DND-41 (cell line): ENCODE measurements around the gene HERC4.
"Not testable (repeated sequence)": the region's sequence is repeated elsewhere in the genome, so short reads cannot be mapped to it uniquely, and the experiment has no call there.

Experiments used
- ATAC-seq: fragments of 200-7000 bp; cut with Tn5 transposase; 3 replicates; pipeline ENCODE4 v1.9.1; 2021; ENCODE audit warnings: low read depth; ENCODE audit not compliant: insufficient read depth
- DNase-seq: peaks from one replicate; pipeline ENCODE4 v3.0.0-alpha.2; 2020
- H2AFZ ChIP-seq: 2 replicates; pipeline ENCODE4 v1.6.0; 2012; ENCODE audit warnings: low read depth, low read length
- H3K27ac ChIP-seq: 2 replicates; pipeline ENCODE4 v1.5.1; 2012; ENCODE audit warnings: low read length, inconsistent platforms
- H3K27me3 ChIP-seq: fragments of 200-600 bp; sonication (generic); 2 replicates; pipeline ENCODE4 v1.6.0; 2012; ENCODE audit warnings: low read length, mild to moderate bottlenecking, inconsistent platforms; ENCODE audit not compliant: insufficient read depth, poor library complexity
- H3K36me3 ChIP-seq: 2 replicates; pipeline ENCODE4 v1.5.1; 2012; ENCODE audit warnings: low read length, inconsistent platforms; ENCODE audit not compliant: insufficient read depth
- H3K4me1 ChIP-seq: 2 replicates; pipeline ENCODE4 v1.5.1; 2012; ENCODE audit warnings: mild to moderate bottlenecking, low read length; ENCODE audit not compliant: insufficient read depth
- H3K4me2 ChIP-seq: 2 replicates; pipeline ENCODE4 v1.6.0; 2012; ENCODE audit warnings: mild to moderate bottlenecking, moderate library complexity, low read length, inconsistent platforms; ENCODE audit not compliant: insufficient read depth
- H3K4me3 ChIP-seq, 2 experiments: fragments of 200-600 bp in 1 of 2; shearing (Covaris generic) in 1 of 2; 2 replicates each; pipeline ENCODE4 v1.5.1; 2012 to 2016; ENCODE audit warnings: inconsistent platforms in 2 of 2, low read length in 2 of 2, mild to moderate bottlenecking in 2 of 2, low read depth in 1 of 2, moderate library complexity in 1 of 2
- H3K79me2 ChIP-seq: 2 replicates; pipeline ENCODE4 v1.6.0; 2012; ENCODE audit warnings: low read length, inconsistent platforms; ENCODE audit not compliant: insufficient read depth
- H3K9ac ChIP-seq: 2 replicates; pipeline ENCODE4 v1.6.0; 2012; ENCODE audit warnings: low read depth, mild to moderate bottlenecking, inconsistent platforms, low read length, moderate library complexity
- H3K9me3 ChIP-seq: 2 replicates; pipeline ENCODE4 v1.5.1; 2012; ENCODE audit warnings: low read length, moderate library complexity, mild to moderate bottlenecking, inconsistent platforms; ENCODE audit not compliant: insufficient read depth, severe bottlenecking
- H4K20me1 ChIP-seq: 2 replicates; pipeline ENCODE4 v1.6.0; 2012; ENCODE audit warnings: low read length; ENCODE audit not compliant: insufficient read depth
- CTCF ChIP-seq: IDR thresholded peaks from 2 replicates; pipeline ENCODE4 v1.5.1; 2012; ENCODE audit warnings: borderline replicate concordance, low read length, moderate library complexity, mild to moderate bottlenecking; ENCODE audit not compliant: poor library complexity, severe bottlenecking; ENCODE audit errors: extremely low read depth
- EZH2 ChIP-seq: IDR thresholded peaks from 3 replicates; pipeline ENCODE4 v1.6.1; 2012; ENCODE audit warnings: borderline replicate concordance, low read depth, mild to moderate bottlenecking, moderate library complexity, low read length, inconsistent platforms; ENCODE audit not compliant: severe bottlenecking

Gene HERC4

GRCh38 chr10:68023292-68023691 is 51.8 kb downstream of the HERC4 start:
- Histone ChIP-seq H3K4me3 (no peak overlapping the region), H3K79me2 (no peaks in the 10 kb centered on the region), H2AFZ (no peak overlapping the region), H3K36me3 (peaks cover 59% of the 10 kb centered on the region), H3K27me3 (no peaks in the 10 kb centered on the region), H3K27ac (no peak overlapping the region), H3K9me3 (peaks cover 9% of the 10 kb centered on the region), H3K4me2 (no peak overlapping the region), H3K4me1 (no peaks in the 10 kb centered on the region), H4K20me1 (no peaks in the 10 kb centered on the region), H3K9ac (no peak overlapping the region)
- DNase-seq (no peak), ATAC-seq (no peak)
- TF ChIP-seq CTCF (no peak), EZH2 (no peak)

- not testable (repeated sequence) for H3K9ac ChIP-seq, H3K27me3 ChIP-seq, H2AFZ ChIP-seq, H3K79me2 ChIP-seq, ATAC-seq, DNase-seq, H3K4me3 ChIP-seq, H3K9me3 ChIP-seq, H4K20me1 ChIP-seq, H3K4me1 ChIP-seq, H3K4me2 ChIP-seq, H3K27ac ChIP-seq
- H3K36me3 ChIP-seq = peaks cover 54% of the 10 kb centered on the region
These were observed 52.8 kb downstream of the HERC4 start for GRCh38 chr10:68022324-68022723.

- DNase-seq, H3K27ac ChIP-seq, ATAC-seq, H2AFZ ChIP-seq, H3K79me2 ChIP-seq, H3K4me1 ChIP-seq, H3K4me3 ChIP-seq, H3K9me3 ChIP-seq, H3K9ac ChIP-seq, H3K4me2 ChIP-seq, H4K20me1 ChIP-seq, H3K27me3 ChIP-seq: not testable (repeated sequence)
- H3K36me3 ChIP-seq = peaks cover 42% of the 10 kb centered on the region
These were observed 58.6 kb downstream of the HERC4 start for GRCh38 chr10:68016519-68016918.

- no peak overlapping the region for H3K27ac ChIP-seq
- no peak overlapping the region for H3K4me3 ChIP-seq
- no peaks in the 10 kb centered on the region for H3K79me2 ChIP-seq
- no peaks in the 10 kb centered on the region for H4K20me1 ChIP-seq
- no peaks in the 10 kb centered on the region for H3K9me3 ChIP-seq
- no peak overlapping the region for H2AFZ ChIP-seq
- H3K36me3 ChIP-seq = peaks cover 34% of the 10 kb centered on the region
- DNase-seq = no peak
- no peak overlapping the region for H3K9ac ChIP-seq
- ATAC-seq = no peak
- no peak overlapping the region for H3K4me2 ChIP-seq
- H3K27me3 ChIP-seq = no peaks in the 10 kb centered on the region
- H3K4me1 ChIP-seq = no peaks in the 10 kb centered on the region
- TF ChIP-seq EZH2 (no peak), CTCF (no peak)
These were observed 64.6 kb downstream of the HERC4 start for GRCh38 chr10:68010426-68010940.
